Embryonic facial prominence (tissue), 1 donor: ENCODE results near the gene PALM2AKAP2.
"Not testable (repeated sequence)": the region's sequence is repeated elsewhere in the genome, so short reads cannot be mapped to it uniquely, and the experiment has no call there.

Source experiments
- DNase-seq: peaks from one replicate; pipeline ENCODE4 v3.0.0-alpha.2; 2016; ENCODE audit errors: extremely low spot score

Gene PALM2AKAP2

GRCh38 chr9:109805050-109805449, 25.1 kb downstream of the PALM2AKAP2 start:
- no peak for DNase-seq

- no peak for DNase-seq
Observed at GRCh38 chr9:109806506-109807115, 26.6 kb downstream of the PALM2AKAP2 start.

- DNase-seq: no peak
Observed at GRCh38 chr9:109811876-109812275, 31.9 kb downstream of the PALM2AKAP2 start.

- DNase-seq: no peak
Observed at GRCh38 chr9:109812331-109812730, 32.3 kb downstream of the PALM2AKAP2 start.

- DNase-seq: no peak
Observed at GRCh38 chr9:109812818-109813281, 32.9 kb downstream of the PALM2AKAP2 start.

- no peak for DNase-seq
Observed at GRCh38 chr9:109813303-109813702, 33.3 kb downstream of the PALM2AKAP2 start.

GRCh38 chr9:109813829-109814228, 33.8 kb downstream of the PALM2AKAP2 start:
- no peak for DNase-seq

- no peak for DNase-seq
Observed at GRCh38 chr9:109815366-109815947, 35.5 kb downstream of the PALM2AKAP2 start.

GRCh38 chr9:109816490-109816889, 36.5 kb downstream of the PALM2AKAP2 start:
- DNase-seq: no peak

GRCh38 chr9:109817146-109817845, 37.3 kb downstream of the PALM2AKAP2 start:
- DNase-seq: no peak

GRCh38 chr9:109817846-109818472, 38.0 kb downstream of the PALM2AKAP2 start:
- DNase-seq: peak; percentile 93

- DNase-seq: no peak
Observed at GRCh38 chr9:109821711-109822110, 41.7 kb downstream of the PALM2AKAP2 start.

- DNase-seq: not testable (repeated sequence)
Observed at GRCh38 chr9:109825383-109825782, 45.4 kb downstream of the PALM2AKAP2 start.

GRCh38 chr9:109826559-109826958, 46.6 kb downstream of the PALM2AKAP2 start:
- DNase-seq: no peak

- DNase-seq: no peak
Observed at GRCh38 chr9:109828254-109828653, 48.3 kb downstream of the PALM2AKAP2 start.
